PC-9 (cell line): ENCODE measurements around the gene PEAK3. TPM values are rescaled to one million over a fixed set of nuclear protein-coding genes. Genes with fewer than 3 reads are reported as not detected.

Experiments used
- BruUV-seq: library from RNA; stranded (reverse); fragments of 400-500 nt; replicated peaks from 2 replicates; lab custom pipeline; 2021; lab: Mats Ljungman, UMichigan
- CTCF ChIA-PET: fragments of 300-600 bp; sonication (Branson Sonifier 250); formaldehyde crosslinking; loops from one replicate; lab custom pipeline; 2022; ENCODE audit warnings: antibody characterized with exemption; lab: Charles Lee
- POLR2A ChIA-PET: fragments of 300-600 bp; sonication (Branson Sonifier 250); formaldehyde crosslinking; loops from one replicate; lab custom pipeline; 2022; ENCODE audit warnings: antibody characterized with exemption; ENCODE audit not compliant: unreplicated experiment; lab: Charles Lee
- DNase-seq, 2 experiments: peaks; one replicate each; pipeline versions ENCODE4 v3.0.0 to v3.0.0-alpha.2; 2015 to 2022; ENCODE audit warnings: mixed read lengths in 1 of 2
- H2AFZ ChIP-seq: fragments of 200-600 bp; sonication (generic); 2 replicates; pipeline ENCODE4 v1.8.1; 2017; ENCODE audit warnings: antibody characterized with exemption
- H3F3A ChIP-seq: fragments of 200-600 bp; sonication (generic); 2 replicates; pipeline ENCODE4 v1.8.1; 2017; ENCODE audit warnings: antibody characterized with exemption, mild to moderate bottlenecking, low read depth; ENCODE audit not compliant: insufficient read depth
- H3K27ac ChIP-seq: fragments of 200-600 bp; sonication (generic); 2 replicates; pipeline ENCODE4 v1.6.1; 2016; ENCODE audit warnings: mixed run types
- H3K27me3 ChIP-seq: fragments of 200-600 bp; sonication (generic); 2 replicates; pipeline ENCODE4 v1.6.1; 2016; ENCODE audit warnings: low read depth, mixed run types; ENCODE audit not compliant: insufficient read depth
- H3K36me3 ChIP-seq: fragments of 200-600 bp; sonication (generic); 2 replicates; pipeline ENCODE4 v1.6.1; 2016; ENCODE audit warnings: low read depth, mixed run types
- H3K4me1 ChIP-seq: fragments of 200-600 bp; sonication (generic); replicated peaks from 2 replicates; pipeline ENCODE4 v1.6.1; 2016; ENCODE audit warnings: mixed run types; ENCODE audit not compliant: insufficient read depth
- H3K4me2 ChIP-seq: fragments of 200-600 bp; sonication (generic); 2 replicates; pipeline ENCODE4 v1.6.1; 2017; ENCODE audit warnings: mixed run types
- H3K4me3 ChIP-seq: fragments of 200-600 bp; sonication (generic); 2 replicates; pipeline ENCODE4 v1.6.1; 2016; ENCODE audit warnings: mixed run types
- H3K79me2 ChIP-seq: fragments of 200-600 bp; sonication (generic); 2 replicates; pipeline ENCODE4 v1.6.1; 2017; ENCODE audit warnings: low read depth, mixed run types
- H3K9me2 ChIP-seq: fragments of 200-600 bp; sonication (generic); 2 replicates; pipeline ENCODE4 v1.8.1; 2017; ENCODE audit warnings: mild to moderate bottlenecking; ENCODE audit not compliant: insufficient read depth
- H3K9me3 ChIP-seq: fragments of 200-600 bp; sonication (generic); 2 replicates; pipeline ENCODE4 v1.8.1; 2016; ENCODE audit warnings: low read depth; ENCODE audit not compliant: insufficient read depth
- H4K20me1 ChIP-seq: fragments of 200-600 bp; sonication (generic); 2 replicates; pipeline ENCODE4 v1.8.1; 2017; ENCODE audit not compliant: insufficient read depth
- CTCF ChIP-seq: fragments of 200-600 bp; sonication (generic); conservative IDR thresholded peaks from 2 replicates; pipeline ENCODE4 v1.6.1; 2017; ENCODE audit warnings: mixed run types, antibody characterized with exemption, mild to moderate bottlenecking, moderate library complexity
- EZH2 ChIP-seq: fragments of 200-600 bp; sonication (generic); IDR thresholded peaks from 2 replicates; pipeline ENCODE4 v1.8.0; 2017; ENCODE audit warnings: antibody characterized with exemption, low read depth
- intact Hi-C: fragments of 100-400 bp; cut with micrococcal nuclease; formaldehyde crosslinking; loops from one replicate; pipeline ENCODE4 v1.10.0; 2022; ENCODE audit not compliant: unreplicated experiment
- total RNA-seq: library from RNA; stranded (reverse); gene quantifications from 2 replicates; pipeline ENCODE4 v1.2.3, GENCODE V29; 2021

The PEAK3 gene
- total RNA-seq, 1 experiment from 2014 or later = not detected

- TF ChIP-seq EZH2 (no peak), CTCF (no peak)
- ChIA-PET CTCF (no interaction called here), POLR2A (no interaction called here)
- Histone ChIP-seq H4K20me1 (no peaks in the 10 kb centered on the region), H3F3A (no peaks in the 10 kb centered on the region), H3K36me3 (no peaks in the 10 kb centered on the region), H3K27me3 (no peaks in the 10 kb centered on the region), H3K9me2 (no peaks in the 10 kb centered on the region), H3K4me2 (no peak overlapping the region), H3K27ac (no peak overlapping the region), H3K4me3 (no peak overlapping the region), H2AFZ (no peak overlapping the region), H3K9me3 (no peaks in the 10 kb centered on the region), H3K4me1 (no peaks in the 10 kb centered on the region), H3K79me2 (no peaks in the 10 kb centered on the region)
- intact Hi-C loops = no loop called here
- BruUV-seq = no TSS peak
- no peak for DNase-seq
Observed at GRCh38 chr19:2317300-2317699, 35.3 kb upstream of the PEAK3 start.

- Histone ChIP-seq H3K4me1 (no peaks in the 10 kb centered on the region), H3K9me2 (no peaks in the 10 kb centered on the region), H3K27me3 (no peaks in the 10 kb centered on the region), H3K36me3 (no peaks in the 10 kb centered on the region), H3K9me3 (no peaks in the 10 kb centered on the region), H3F3A (no peaks in the 10 kb centered on the region), H2AFZ (no peak overlapping the region), H4K20me1 (no peaks in the 10 kb centered on the region), H3K4me2 (no peak overlapping the region), H3K27ac (no peak overlapping the region), H3K4me3 (no peak overlapping the region), H3K79me2 (no peaks in the 10 kb centered on the region)
- TF ChIP-seq EZH2 (no peak), CTCF (peak; percentile 62)
- ChIA-PET CTCF (interaction anchor here (0.5 to 1.4 kb wide), 4 partner anchors 49 to 165 kb away, joined by 3 to 16 read pairs (median 6); partner anchors contain the start of gene AP3D1), POLR2A (interaction anchor here (0.5 kb wide), 1 partner anchor 41 kb away, joined by 4 read pairs; no protein-coding TSS in a partner anchor)
- DNase-seq = peak in 1 of 2 experiments; percentile 52
- intact Hi-C loops = loop anchor here (1.0 kb wide), 1 partner anchor 80 kb away; the partner anchor contains the start of genes PLEKHJ1 and SF3A2
- no TSS peak for BruUV-seq
Observed at GRCh38 chr19:2315818-2316353, 33.9 kb upstream of the PEAK3 start.

- Histone ChIP-seq H3K9me3 (no peaks in the 10 kb centered on the region), H3K4me3 (no peak overlapping the region), H3K36me3 (no peaks in the 10 kb centered on the region), H3K4me1 (no peaks in the 10 kb centered on the region), H3K4me2 (no peak overlapping the region), H3F3A (no peaks in the 10 kb centered on the region), H3K27me3 (no peaks in the 10 kb centered on the region), H3K27ac (no peak overlapping the region), H3K79me2 (no peaks in the 10 kb centered on the region), H2AFZ (no peak overlapping the region), H4K20me1 (no peaks in the 10 kb centered on the region), H3K9me2 (no peaks in the 10 kb centered on the region)
- intact Hi-C loops = no loop called here
- no TSS peak for BruUV-seq
- ChIA-PET CTCF (interaction anchor here (0.5 to 1.4 kb wide), 4 partner anchors 50 to 164 kb away, joined by 3 to 16 read pairs (median 6); partner anchors contain the start of gene AP3D1), POLR2A (interaction anchor here (0.5 kb wide), 1 partner anchor 40 kb away, joined by 4 read pairs; no protein-coding TSS in a partner anchor)
- no peak for DNase-seq
- TF ChIP-seq CTCF (no peak), EZH2 (no peak)
Observed at GRCh38 chr19:2315121-2315817, 33.3 kb upstream of the PEAK3 start.
